Stimulated activated naive CD8-positive, alpha-beta T cell treated with anti-CD3 and anti-CD28 coated beads, Interleukin-15, Interleukin-2, amounts not matched to agents 100 U/mL and 50 U/mL, for 24 hours (primary cell): ENCODE results near the gene AUTS2.
A peak's percentile ranks its signal among the peaks of the same experiment; 100 is the strongest.

Source experiments
- ATAC-seq: fragments of 150-1000 bp; cut with Tn5 transposase; one replicate; pipeline ENCODE4 v1.10.0; 2021
- DNase-seq: peaks from one replicate; pipeline ENCODE4 v3.0.0; 2021

The AUTS2 gene

DNA sequence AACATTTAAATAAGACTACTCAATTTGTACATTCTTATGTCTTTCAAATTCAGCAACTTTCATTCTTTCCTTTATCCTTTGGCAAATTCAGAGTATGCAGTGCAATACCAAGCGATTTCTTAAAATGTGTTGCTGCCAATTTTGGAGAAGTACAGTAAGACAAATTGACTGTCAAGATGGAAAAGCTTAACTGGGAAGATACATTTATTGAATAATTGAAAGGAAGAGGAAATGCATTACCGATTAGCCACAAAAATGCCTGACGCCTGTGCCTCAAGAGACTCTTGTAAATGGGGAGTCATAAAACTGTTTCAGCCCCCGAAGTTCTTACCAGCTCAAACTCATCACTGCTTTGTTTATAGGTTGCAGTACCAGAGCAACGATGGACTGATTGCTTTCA lies 1160.4 kb downstream of the AUTS2 start:
- ATAC-seq = no peak
- no peak for DNase-seq

DNA sequence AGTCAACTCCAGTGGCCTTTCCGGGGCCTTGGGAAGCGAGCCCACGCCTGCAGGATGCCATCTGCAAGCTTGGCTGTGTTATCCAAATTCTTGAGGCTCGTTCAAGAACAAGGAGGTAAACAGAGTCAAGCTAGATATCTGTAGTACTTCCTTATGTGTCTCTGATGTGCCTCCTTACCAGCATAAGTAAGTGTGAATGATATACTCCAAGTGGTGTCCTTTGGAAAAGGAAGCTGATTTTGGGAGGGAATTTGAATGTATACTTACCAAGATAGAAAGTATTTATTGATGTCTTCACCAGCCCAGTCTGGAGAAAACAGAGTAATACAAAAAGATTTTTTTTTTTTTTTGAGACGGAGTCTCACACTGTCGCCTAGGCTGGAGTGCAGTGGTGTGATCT lies 1161.4 kb downstream of the AUTS2 start:
- DNase-seq = no peak
- ATAC-seq = no peak

DNA sequence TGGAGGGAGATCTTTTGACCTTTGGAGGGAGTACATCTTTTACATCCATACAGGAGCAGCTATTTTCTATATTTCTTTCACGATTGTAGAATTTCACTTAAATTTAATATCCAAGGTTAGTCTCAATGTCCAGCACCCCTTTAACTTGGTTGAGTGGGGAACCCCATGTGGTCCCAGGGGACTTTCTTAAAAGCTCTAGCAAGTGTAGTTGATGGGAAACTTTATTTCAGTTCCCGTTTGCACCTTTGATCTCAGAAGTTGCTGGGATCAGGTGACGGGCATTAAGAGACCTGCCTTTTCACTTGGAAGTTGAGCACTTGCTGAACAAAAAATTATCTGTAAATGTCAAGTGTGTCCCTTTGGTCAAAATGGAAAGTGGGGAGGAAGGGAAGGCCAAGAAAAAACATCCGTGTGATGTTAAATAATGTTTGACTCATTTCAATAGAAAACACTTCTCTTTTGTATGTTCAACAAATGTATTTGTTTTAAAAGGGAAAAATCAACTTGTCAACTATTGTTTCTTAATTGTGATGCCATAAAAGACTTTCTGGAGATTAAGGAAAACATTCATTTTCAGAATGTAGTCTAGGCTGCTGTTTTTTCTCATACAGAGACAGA lies 1163.5 kb downstream of the AUTS2 start:
- no peak for DNase-seq
- ATAC-seq = no peak

DNA sequence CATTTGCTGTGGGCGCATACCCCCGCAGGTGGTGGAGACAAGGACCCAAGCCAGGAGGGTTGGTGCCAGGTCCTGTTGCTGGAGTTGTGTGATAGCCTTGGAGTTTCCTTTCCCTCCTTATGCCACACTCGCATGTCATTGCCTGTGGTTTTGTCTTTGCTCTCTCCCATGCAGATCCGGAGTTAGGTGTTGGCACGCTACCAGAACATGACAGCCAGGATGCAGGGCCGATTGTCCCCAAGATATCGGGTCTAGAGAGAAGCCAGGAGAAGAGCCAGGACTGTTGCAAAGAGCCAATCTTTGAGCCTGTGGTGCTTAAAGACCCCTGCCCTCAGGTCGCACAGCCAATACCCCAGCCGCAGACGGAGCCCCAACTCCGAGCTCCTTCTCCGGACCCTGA lies 1164.4 kb downstream of the AUTS2 start:
- ATAC-seq (no peak), DNase-seq (no peak)

DNA sequence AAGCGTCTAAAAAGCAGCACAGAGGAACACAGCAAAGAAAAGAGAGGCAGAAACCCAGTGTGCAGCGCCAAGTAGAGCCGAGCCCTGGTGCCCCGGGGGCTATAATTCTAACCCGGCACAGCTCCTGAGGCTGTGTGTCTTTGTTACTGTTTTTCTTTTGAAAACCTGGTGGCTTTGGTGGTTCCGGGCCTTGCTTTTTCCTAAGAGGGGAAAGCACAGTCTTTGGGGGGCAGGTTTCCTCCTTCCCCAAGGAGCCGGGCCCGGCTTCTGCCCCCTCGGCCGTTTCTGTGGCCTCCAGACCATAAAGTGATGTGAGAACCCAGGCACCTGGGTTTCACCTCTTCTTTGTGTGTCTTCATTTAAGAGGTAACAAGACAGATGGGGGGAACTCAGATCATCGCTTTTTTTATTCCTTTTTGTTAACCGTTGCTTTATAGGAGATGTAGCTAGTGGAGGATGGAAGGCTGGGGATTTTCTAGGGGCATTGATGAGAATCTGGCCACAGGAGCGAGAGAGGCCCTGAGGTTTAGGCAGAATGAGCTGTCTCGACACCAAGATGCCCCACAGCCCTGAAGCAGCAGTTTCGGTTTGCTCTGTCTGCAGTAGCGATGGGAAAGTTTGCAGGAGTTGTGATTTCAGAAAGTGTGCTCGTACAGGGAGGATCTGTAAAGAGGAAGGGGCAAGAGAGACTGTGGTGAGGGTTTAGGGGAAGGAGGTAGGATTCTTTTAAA lies 1165.9 kb downstream of the AUTS2 start:
- no peak for DNase-seq

DNA sequence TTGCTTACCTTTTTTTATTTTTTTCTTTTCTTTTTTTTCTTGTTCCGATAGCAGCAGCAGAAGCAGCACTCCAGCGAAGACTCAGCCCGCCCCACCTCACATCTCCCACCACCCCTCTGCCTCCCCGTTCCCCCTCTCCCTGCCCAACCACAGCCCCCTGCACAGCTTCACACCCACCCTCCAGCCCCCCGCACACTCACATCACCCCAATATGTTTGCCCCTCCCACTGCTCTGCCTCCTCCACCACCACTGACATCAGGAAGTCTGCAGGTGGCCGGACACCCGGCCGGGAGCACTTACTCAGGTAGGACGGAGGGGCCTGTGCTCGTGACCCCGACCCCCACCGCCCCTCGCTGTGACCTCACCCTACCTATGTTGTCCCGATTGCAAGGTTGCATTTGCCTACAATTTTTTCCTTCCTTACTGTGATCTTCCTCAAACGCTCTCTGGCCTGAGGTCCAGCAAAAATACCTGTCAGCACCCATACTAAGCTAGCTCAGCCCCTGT lies 1166.5 kb downstream of the AUTS2 start:
- ATAC-seq (no peak), DNase-seq (no peak)

More for the DNA sequence above, 1165.9 kb downstream of the AUTS2 start:
- ATAC-seq = peak; percentile 32

DNA sequence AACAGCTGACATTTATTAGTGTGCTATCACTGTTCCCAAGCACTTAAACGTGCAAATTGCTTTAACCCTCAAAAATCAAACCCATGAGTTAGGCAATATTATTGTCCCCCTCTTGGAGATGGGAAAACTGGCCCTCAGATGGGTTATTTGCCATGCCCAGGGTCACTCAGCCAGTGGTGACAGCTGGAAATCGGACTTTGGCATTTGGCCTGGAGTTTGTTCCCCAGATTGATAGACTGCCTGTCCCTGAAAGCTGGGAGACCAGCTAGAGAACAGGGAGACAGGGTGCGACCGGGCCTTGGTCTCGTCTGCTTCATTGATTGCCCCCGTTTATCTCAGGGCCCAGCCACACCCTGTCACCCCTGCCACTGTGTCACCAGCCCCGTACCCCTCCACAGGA lies 1167.4 kb downstream of the AUTS2 start:
- no peak for DNase-seq
- ATAC-seq = no peak

DNA sequence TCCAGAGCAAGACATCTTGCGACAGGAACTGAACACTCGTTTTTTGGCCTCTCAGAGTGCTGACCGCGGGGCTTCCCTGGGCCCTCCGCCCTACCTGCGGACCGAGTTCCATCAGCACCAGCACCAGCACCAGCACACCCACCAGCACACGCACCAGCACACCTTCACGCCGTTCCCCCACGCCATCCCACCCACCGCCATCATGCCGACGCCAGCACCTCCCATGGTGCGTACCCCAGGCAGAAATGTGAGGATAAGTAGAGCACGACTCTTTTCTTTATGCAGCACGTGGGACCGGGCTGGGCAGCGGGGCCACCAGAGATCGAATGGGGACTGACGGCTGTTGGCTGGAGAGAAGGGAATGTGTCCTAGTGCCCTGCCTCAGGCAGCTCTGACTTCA lies 1167.8 kb downstream of the AUTS2 start:
- no peak for ATAC-seq
- DNase-seq = no peak

DNA sequence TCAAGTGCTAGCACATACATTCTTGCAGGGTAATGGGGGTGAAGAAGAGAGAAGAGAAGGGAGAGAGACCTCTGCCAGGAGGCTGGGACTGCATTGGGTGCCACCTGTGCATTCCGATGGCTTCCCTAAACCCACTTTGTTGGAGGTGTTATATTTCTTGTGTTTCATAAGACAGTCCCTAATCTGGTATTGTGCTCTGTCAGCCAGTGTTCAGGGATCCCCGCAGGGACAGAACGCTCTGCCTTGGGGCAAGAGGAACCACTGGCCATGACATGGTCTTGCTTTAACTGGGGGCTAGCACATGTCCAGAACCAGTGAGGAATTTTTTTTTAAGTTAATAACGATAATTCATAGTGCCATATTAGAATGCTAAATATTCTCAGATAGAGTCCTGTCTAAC lies 1168.4 kb downstream of the AUTS2 start:
- no peak for DNase-seq
- ATAC-seq = no peak

DNA sequence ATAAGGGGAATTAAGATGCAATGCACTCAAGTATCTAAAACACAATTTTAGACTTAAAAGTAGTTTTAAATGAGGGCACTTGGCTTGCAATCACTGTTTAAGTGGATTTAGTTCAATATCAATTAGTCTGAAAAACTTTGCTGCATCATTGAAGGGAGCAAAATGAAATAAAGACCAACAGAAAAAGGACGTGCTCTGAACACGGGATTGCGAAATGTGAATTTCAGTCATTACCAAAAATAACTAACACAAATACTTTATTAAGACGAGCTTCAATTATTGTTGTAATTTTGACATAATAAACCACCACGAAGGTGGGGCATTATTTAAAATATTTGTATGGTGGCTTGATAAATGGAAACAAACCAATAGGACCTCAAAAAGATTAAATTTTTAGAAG lies 1171.9 kb downstream of the AUTS2 start:
- no peak for ATAC-seq

DNA sequence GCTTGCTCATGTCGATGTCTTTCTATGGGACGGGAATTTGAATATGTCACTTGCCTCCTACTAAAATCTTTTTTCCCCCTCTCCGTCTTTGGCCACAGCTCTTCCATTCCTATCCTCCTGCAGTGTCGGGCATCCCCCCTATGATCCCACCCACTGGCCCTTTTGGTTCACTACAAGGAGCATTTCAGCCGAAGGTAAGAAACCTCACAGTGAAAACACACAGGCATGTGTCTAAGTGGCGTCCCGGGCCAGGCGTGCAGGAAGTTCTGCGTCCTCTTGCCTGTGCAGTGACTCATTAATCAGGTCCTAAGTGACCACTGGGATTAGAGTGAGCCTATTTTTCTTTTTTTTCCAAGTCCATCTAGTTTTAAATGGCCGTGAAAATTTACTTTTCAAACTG lies 1173.2 kb downstream of the AUTS2 start:
- no peak for DNase-seq
- ATAC-seq = no peak

More for the DNA sequence above, 1171.9 kb downstream of the AUTS2 start:
- DNase-seq = no peak

DNA sequence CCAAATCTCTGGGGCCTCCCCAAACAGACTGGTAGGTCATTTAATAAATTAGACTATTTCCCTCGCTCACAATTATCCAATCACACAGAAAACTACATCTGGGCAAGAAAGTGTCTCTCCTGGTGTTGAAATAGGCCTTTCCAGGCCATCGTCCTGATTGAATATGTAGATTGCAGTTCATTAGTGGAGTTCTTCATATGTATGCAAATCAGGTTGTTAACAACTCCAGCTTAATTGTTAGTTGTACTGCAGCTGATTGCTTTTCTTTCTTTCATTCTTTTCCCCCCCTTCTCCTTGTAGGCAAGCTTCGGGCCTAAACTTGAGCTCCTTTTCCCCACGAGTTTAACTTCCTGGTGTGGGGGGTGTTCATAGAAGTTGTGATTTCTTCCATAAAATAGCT lies 1174.6 kb downstream of the AUTS2 start:
- DNase-seq = no peak

DNA sequence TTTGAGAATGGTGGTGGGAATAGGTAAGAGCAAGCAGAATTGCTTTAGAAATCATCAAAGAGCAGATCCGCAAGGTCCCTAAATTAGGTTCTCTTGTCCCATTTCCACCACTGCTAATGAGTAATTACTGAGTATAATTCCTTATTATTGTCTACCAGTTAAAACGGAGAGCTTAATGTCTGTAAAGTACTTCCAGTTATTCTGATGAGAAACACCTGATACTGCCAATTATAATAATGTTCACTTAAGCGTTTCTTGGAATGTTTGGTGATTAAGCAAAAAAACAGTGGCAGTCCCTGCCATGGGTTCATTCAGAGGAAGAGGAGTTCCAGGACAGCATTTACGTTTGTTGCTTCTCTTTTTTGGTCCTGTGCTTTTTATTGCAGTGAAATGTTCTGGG lies 1175.1 kb downstream of the AUTS2 start:
- no peak for ATAC-seq
- no peak for DNase-seq

More for the DNA sequence above, 1174.6 kb downstream of the AUTS2 start:
- no peak for ATAC-seq

DNA sequence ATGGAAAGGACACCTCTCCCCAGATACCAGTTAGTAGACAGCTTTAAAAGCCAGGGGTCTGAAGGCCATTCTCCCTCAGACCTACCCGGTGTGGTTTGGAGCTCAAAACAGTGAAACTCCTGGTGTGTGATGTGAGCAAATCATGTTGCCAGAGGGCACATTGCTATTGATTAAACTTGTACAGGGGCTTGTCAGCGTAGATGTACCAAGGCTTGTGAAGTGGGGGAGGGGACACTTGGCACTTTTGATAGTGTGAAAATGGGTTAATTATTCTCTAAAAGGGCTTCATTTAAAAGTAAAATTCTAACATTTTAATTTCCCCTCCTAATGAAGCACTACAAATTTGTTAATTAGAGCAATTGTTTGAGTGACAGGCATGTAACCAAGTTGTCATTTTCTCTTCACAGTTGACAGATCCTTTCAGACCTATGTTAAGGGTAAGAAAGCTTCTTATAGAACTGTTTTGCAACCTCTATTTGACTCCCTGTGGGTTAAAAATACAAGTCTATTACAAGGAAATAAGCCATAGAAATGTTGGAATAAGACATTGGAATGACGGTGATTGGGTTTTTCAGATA lies 1176.8 kb downstream of the AUTS2 start:
- no peak for DNase-seq
- no peak for ATAC-seq

DNA sequence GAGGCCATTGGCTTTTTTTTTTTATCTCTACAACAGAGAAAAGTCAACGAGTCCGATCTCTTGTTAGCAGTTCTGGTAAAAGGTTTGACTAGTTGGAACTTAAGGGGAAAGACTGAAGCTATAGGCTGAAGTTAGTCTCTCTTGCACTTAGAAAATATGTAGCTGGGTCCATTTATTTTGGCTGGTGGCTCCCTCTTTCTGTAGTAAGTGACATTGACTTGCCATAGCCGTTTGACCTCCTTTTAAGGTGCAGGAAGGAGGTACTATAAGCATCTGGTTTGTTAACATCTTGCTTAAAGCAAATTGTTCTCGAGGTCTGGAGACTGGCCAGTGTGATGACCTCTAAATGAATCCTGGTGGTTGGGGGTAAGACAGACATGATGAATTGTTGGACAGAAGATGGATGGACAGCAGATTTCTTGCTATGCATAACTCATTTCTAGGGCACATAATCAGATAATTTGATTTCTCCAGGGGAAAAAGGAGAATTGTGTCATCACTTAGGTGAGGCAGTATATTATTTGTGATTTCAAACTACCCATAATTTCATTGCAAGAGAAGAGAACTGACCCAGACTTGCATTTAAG lies 1177.4 kb downstream of the AUTS2 start:
- DNase-seq (no peak), ATAC-seq (no peak)

DNA sequence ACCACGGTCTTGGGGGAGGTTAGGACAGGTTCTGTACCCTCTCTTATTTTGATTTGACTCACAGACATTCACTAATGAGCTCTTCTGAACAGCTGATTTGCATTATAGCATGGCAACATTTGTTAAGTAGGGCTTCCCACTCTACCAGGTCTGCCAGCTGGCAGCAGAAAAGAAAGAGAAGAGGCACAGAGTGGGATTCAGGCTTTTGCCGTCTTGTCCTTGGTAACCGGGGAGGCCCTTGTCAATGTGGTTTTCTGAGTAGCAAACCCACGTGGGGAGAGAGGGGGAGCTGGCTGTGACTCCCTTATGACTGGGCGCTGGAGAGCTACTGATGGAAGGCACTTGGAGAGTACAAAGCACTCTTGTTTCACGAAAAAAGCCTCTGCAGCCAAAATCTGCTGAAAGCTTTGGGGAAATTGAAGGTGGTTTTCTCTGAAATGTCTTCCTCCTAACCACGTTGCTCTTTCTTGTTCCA lies 1178.4 kb downstream of the AUTS2 start:
- no peak for ATAC-seq
- peak; percentile 7 for DNase-seq

DNA sequence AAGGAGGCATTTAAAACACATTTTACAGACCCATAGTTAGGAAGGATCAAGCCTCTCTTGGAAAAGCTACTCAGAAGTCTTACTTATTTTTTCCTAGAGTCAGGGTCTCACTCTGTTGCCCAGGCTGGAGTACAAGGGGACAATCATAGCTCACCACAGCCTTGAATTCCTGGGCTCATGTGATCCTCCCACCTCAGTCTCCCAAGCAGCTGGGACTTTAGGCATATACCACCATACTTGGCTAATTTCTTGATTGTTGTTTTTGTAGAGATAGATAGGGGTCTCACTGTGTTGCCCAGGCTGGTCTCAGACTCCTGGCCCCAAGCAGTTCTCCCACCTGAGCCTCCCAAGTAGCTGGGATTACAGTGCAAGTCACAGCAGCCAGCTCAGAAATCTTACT lies 1179.0 kb downstream of the AUTS2 start:
- ATAC-seq (no peak), DNase-seq (no peak)

DNA sequence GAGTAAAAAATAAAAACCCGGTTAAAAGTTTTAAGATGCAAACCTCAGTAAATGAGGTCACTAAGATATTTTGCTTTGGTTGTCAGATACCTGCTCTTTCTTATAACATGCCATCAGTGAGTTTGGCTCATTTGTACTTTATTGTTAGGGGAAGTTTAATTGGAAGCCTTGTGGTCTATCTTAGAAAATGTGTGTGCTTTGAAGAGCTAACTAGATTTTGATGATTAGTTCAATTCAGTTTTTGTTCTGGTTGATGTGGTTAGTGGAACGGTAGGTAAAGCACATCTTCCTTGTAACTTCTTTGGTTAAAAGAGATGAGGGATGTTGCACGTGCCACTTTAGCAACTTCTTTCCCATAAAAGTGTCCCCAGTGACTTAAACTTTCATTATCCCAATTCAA lies 1180.3 kb downstream of the AUTS2 start:
- DNase-seq (no peak), ATAC-seq (no peak)

DNA sequence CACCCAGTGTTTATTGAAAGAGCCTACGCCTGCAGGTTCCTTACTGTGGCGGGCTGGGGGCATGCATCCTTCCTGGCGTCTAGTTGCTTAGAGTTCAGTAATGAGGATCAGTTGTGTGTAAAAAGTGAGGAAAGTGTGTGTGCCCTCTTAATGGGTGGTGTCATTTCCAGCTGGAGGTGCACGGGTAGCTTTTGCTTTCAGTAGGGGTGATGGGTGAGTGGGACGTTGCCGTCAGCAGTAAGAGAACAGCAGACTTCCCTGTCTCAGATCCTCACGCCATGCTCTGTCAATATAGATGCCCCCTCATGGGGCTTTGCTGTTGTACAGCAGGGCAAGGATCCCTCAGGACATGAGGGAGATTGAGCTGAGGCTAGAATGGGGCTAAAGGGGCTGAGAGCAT lies 1181.0 kb downstream of the AUTS2 start:
- no peak for ATAC-seq
- DNase-seq = no peak

DNA sequence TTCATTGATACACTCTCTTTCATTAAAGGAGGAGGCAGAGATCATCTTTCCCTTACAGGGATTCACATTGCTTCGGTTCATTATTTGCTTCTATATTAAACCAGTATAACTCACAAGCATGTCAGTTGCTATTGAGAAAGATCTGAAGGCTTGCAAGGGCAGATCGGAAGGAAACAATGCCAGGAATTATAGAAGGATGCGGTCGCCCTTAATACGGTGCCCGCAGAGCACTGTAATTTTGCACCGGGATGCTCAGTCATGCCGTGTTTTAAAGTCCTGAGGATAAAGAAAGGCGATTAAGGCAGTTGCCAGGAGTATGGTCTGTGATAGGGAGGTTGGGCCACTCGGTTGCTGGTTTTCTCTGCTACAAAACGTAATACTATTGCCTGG lies 1183.6 kb downstream of the AUTS2 start:
- ATAC-seq = no peak

DNA sequence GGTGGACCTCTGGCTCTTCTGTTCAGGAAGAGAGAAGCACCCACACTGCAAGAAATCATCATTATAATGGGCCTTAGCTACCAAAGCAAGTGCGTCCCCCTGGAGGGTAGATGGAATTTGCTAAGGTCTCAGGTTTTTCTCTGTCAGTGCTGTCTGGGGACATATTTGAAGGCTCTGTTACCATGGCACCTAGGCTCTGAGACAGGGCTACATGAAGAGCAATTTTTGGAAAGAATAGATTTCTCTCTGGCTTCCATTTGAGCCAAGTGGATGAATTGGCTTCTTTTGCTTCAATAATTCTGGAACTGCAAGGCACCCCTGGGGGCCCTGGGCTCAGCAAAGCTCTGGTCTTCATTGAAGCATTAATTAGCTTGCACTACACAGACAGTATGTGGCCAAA lies 1184.5 kb downstream of the AUTS2 start:
- ATAC-seq = no peak
- no peak for DNase-seq

More for the DNA sequence above, 1183.6 kb downstream of the AUTS2 start:
- DNase-seq = no peak

DNA sequence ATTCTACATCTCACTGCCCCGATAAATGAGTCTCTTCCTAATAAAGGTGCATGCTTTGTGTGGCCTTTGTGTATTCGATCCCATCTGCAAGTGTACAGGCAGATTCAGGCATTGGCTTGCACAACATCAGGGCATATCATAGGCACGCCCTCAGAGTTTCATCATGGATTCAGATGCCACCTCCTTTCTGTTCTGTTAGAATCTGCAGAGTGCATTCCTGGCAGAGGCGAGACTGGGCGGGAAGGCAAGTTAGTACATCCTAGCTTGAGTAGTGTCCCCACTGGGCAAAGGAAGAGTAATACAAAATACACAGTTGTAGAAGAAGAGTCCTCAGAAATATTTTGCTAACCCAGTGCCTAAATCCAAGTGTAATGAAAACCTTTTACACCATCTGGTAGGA lies 1187.2 kb downstream of the AUTS2 start:
- ATAC-seq (no peak), DNase-seq (no peak)

DNA sequence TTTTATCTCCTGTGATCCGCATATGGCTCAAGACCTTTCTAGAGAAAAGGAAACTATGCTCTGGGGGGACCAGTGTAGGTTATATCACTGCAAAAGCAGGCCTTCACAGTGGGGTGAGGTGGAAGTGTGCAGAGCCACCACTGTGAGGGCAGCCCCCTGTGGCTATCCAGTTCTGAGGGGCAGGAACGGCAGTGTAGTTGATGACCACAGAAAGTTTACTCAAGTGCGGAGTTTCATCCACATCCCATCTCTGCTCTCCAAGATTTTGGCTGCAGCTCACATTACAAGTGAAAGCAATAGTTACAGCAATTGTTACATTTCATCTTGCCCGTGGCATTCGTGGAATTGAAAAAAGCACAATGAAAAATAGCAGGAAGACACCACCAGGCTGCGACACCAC lies 1187.8 kb downstream of the AUTS2 start:
- ATAC-seq = no peak
- DNase-seq = no peak
